ENCODE measurements around the gene CIDEC. TPM values are rescaled to one million over a fixed set of nuclear protein-coding genes. Genes with fewer than 3 reads are reported as not detected.

CIDEC gene
- total and polyA plus RNA-seq, 9 of the 15 experiments (the other 6 are each of a cell fraction or from before 2014, with no cell fraction given), result not detected

DNA sequence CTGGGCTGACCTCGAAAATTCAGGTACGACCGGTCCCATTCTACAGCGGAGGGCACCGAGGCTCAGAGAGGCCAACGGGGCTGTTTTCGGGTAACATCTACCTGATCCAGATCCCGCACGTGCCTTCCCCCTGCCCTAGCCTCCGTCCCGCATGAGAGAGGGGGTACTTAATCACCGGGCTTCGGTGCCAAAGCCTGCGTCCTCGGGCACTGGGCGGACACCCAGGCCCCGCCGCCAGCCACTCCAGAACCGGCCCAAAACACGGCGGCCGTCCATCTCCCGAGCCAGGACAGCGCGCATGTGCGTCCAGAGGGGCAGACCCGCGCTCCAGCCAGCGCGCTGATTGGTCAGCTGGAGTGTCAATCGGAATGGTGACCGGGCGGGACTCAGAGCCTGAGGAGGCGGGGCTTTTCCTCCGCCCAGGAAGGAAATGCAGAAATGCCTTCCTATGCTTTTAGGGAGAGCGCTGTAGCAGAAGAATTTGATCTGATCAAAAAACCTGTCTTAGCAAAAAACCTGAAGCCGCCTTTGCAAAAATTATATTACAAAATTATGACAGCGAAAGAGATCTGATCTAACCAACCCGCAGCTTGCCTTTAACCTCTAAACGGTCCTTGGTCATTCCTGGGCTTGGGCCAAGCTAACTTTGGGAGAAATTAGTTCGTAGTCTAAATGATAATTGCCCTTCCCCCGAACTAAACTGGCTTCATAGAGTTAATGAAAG, 36.2 kb downstream of the CIDEC start, which contains the start of gene RPUSD3 (continued):
- TF ChIP-seq MCM7 (IDR thresholded peaks at IDR 0.05) (no peak), CBX8 (IDR thresholded peaks at IDR 0.05; ENCODE audit: borderline replicate concordance, extremely low read depth, low read depth, low read length, poor library complexity, severe bottlenecking) (no peak), POU5F1 (IDR thresholded peaks at IDR 0.05; ENCODE audit: borderline replicate concordance, low read depth, low read length, partially characterized antibody) (no peak), FOXK2 (conservative IDR thresholded peaks at IDR 0.05 in 1 of 2, IDR thresholded peaks at IDR 0.05 in 1 of 2; ENCODE audit: low read depth in 2 of 2) (no peak; a peak in 1 of 4 replicates), TARDBP (IDR thresholded peaks at IDR 0.05) (no peak), EZH2 (IDR thresholded peaks at IDR 0.05; ENCODE audit: borderline replicate concordance, low read depth, low read length) (no peak), ZNF444 (CRISPR knock-in tag; IDR thresholded peaks at IDR 0.05) (no peak), ZNF197 (CRISPR knock-in tag; IDR thresholded peaks at IDR 0.05; ENCODE audit: low read depth) (no peak), CCAR2 (IDR thresholded peaks at IDR 0.05; ENCODE audit: low read depth, low read length) (no peak), SMARCC2 (IDR thresholded peaks at IDR 0.05; ENCODE audit: low read depth) (no peak), BCL6 (CRISPR knock-in tag; IDR thresholded peaks at IDR 0.05) (no peak), ZNF561 (CRISPR knock-in tag; conservative IDR thresholded peaks at IDR 0.05) (no peak), NCOA6 (IDR thresholded peaks at IDR 0.05) (no peak), BACH1 (tag; IDR thresholded peaks at IDR 0.05) (no peak), ZNF146 (CRISPR knock-in tag; IDR thresholded peaks at IDR 0.05; ENCODE audit: unreplicated experiment) (no peak)
- TF ChIP-seq, protein P1, sequence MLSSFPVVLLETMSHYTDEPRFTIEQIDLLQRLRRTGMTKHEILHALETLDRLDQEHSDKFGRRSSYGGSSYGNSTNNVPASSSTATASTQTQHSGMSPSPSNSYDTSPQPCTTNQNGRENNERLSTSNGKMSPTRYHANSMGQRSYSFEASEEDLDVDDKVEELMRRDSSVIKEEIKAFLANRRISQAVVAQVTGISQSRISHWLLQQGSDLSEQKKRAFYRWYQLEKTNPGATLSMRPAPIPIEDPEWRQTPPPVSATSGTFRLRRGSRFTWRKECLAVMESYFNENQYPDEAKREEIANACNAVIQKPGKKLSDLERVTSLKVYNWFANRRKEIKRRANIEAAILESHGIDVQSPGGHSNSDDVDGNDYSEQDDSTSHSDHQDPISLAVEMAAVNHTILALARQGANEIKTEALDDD (IDR thresholded peaks at IDR 0.05), result no peak; the same call in 1 of the 2 replicates
- TF ChIP-seq, protein P2, sequence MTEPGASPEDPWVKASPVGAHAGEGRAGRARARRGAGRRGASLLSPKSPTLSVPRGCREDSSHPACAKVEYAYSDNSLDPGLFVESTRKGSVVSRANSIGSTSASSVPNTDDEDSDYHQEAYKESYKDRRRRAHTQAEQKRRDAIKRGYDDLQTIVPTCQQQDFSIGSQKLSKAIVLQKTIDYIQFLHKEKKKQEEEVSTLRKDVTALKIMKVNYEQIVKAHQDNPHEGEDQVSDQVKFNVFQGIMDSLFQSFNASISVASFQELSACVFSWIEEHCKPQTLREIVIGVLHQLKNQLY (CRISPR knock-in tag; conservative IDR thresholded peaks at IDR 0.05), result no peak
- TF ChIP-seq, protein P3, sequence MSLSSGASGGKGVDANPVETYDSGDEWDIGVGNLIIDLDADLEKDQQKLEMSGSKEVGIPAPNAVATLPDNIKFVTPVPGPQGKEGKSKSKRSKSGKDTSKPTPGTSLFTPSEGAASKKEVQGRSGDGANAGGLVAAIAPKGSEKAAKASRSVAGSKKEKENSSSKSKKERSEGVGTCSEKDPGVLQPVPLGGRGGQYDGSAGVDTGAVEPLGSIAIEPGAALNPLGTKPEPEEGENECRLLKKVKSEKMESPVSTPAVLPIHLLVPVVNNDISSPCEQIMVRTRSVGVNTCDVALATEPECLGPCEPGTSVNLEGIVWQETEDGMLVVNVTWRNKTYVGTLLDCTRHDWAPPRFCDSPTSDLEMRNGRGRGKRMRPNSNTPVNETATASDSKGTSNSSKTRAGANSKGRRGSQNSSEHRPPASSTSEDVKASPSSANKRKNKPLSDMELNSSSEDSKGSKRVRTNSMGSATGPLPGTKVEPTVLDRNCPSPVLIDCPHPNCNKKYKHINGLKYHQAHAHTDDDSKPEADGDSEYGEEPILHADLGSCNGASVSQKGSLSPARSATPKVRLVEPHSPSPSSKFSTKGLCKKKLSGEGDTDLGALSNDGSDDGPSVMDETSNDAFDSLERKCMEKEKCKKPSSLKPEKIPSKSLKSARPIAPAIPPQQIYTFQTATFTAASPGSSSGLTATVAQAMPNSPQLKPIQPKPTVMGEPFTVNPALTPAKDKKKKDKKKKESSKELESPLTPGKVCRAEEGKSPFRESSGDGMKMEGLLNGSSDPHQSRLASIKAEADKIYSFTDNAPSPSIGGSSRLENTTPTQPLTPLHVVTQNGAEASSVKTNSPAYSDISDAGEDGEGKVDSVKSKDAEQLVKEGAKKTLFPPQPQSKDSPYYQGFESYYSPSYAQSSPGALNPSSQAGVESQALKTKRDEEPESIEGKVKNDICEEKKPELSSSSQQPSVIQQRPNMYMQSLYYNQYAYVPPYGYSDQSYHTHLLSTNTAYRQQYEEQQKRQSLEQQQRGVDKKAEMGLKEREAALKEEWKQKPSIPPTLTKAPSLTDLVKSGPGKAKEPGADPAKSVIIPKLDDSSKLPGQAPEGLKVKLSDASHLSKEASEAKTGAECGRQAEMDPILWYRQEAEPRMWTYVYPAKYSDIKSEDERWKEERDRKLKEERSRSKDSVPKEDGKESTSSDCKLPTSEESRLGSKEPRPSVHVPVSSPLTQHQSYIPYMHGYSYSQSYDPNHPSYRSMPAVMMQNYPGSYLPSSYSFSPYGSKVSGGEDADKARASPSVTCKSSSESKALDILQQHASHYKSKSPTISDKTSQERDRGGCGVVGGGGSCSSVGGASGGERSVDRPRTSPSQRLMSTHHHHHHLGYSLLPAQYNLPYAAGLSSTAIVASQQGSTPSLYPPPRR (CRISPR knock-in tag; IDR thresholded peaks at IDR 0.05; ENCODE audit: borderline replicate concordance), result no peak
- TF ChIP-seq, protein P4, sequence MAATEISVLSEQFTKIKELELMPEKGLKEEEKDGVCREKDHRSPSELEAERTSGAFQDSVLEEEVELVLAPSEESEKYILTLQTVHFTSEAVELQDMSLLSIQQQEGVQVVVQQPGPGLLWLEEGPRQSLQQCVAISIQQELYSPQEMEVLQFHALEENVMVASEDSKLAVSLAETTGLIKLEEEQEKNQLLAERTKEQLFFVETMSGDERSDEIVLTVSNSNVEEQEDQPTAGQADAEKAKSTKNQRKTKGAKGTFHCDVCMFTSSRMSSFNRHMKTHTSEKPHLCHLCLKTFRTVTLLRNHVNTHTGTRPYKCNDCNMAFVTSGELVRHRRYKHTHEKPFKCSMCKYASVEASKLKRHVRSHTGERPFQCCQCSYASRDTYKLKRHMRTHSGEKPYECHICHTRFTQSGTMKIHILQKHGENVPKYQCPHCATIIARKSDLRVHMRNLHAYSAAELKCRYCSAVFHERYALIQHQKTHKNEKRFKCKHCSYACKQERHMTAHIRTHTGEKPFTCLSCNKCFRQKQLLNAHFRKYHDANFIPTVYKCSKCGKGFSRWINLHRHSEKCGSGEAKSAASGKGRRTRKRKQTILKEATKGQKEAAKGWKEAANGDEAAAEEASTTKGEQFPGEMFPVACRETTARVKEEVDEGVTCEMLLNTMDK (IDR thresholded peaks at IDR 0.05; ENCODE audit: borderline replicate concordance, insufficient read depth, low read depth, low read length, poor library complexity, severe bottlenecking), result no peak
